NB4 (cell line): ENCODE data around the gene GRID2.

Experiments
- POLR2A ChIP-seq: IDR thresholded peaks from 2 replicates; pipeline ENCODE4 v1.6.1; 2011; ENCODE audit warnings: mild to moderate bottlenecking; ENCODE audit not compliant: insufficient read length; ENCODE audit errors: extremely low read depth
- TF ChIP-seq, protein P1 (sequence below): IDR thresholded peaks from one replicate; pipeline ENCODE4 v1.5.1; 2012; ENCODE audit warnings: low read depth, low read length

DNA sequence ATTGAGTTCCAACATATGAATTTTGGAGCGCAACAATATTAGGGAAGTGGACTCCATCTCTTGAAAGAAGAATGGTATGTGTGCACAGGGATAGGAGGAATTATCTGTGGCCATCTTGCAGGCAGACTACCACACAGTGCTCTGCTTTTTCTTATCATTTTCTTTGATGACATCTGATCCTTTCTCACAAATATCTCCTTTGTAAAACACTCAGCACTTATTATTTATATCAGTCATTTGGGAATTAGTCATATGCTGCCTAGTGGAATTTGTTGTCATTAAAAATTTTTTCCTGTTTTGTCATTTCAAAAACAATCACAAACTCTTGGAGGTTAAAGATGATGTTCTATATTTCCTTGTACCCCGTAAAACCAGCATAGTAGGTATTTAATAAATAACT, 1080.5 kb downstream of the GRID2 start:
- TF ChIP-seq, protein P1, sequence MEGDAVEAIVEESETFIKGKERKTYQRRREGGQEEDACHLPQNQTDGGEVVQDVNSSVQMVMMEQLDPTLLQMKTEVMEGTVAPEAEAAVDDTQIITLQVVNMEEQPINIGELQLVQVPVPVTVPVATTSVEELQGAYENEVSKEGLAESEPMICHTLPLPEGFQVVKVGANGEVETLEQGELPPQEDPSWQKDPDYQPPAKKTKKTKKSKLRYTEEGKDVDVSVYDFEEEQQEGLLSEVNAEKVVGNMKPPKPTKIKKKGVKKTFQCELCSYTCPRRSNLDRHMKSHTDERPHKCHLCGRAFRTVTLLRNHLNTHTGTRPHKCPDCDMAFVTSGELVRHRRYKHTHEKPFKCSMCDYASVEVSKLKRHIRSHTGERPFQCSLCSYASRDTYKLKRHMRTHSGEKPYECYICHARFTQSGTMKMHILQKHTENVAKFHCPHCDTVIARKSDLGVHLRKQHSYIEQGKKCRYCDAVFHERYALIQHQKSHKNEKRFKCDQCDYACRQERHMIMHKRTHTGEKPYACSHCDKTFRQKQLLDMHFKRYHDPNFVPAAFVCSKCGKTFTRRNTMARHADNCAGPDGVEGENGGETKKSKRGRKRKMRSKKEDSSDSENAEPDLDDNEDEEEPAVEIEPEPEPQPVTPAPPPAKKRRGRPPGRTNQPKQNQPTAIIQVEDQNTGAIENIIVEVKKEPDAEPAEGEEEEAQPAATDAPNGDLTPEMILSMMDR: no peak
- no peak for TF ChIP-seq POLR2A
